SK-N-SH (cell line): Measurements from ENCODE around the gene SOX21. TPM values are rescaled to one million over a fixed set of nuclear protein-coding genes. Genes with fewer than 3 reads are reported as not detected.

ENCODE experiments used
- CTCF ChIA-PET: fragments of 300-600, 350-600 bp; formaldehyde crosslinking; extraction: SDS; loops from one replicate; lab custom pipeline; 2021; lab: Yijun Ruan, JAX
- POLR2A ChIA-PET: fragments of 350-600 bp; sonication (Branson Sonifier 250); formaldehyde crosslinking; extraction: SDS; loops from one replicate; lab custom pipeline; 2020; ENCODE audit warnings: antibody characterized with exemption, inconsistent platforms; lab: Yijun Ruan, JAX
- DNase-seq: peaks from one replicate; pipeline ENCODE4 v3.0.0; 2012
- H2AFZ ChIP-seq: fragments of 200-600 bp; sonication (generic); 2 replicates; pipeline ENCODE4 v1.8.1; 2016; ENCODE audit warnings: antibody characterized with exemption, mild to moderate bottlenecking, low read depth
- H3F3A ChIP-seq: fragments of 200-600 bp; sonication (generic); replicated peaks from 2 replicates; pipeline ENCODE3; 2016; ENCODE audit warnings: antibody characterized with exemption, mild to moderate bottlenecking; ENCODE audit not compliant: insufficient read depth
- H3K27ac ChIP-seq, 2 experiments: fragments of 200-500 bp in 1 of 2; fragments of 200-600 bp in 1 of 2; sonication (Bioruptor generic) in 1 of 2; sonication (generic), shearing (Covaris generic) in 1 of 2; 2 replicates each; pipeline versions ENCODE4 v1.5.1 to v1.6.1; 2014 to 2016; ENCODE audit warnings: low read depth in 2 of 2, inconsistent platforms in 1 of 2, low read length in 1 of 2, mild to moderate bottlenecking in 1 of 2, mixed read lengths in 1 of 2
- H3K27me3 ChIP-seq: fragments of 200-600 bp; sonication (generic), shearing (Covaris generic); 2 replicates; pipeline ENCODE4 v1.6.1; 2016; ENCODE audit warnings: mixed run types; ENCODE audit not compliant: insufficient read depth
- H3K36me3 ChIP-seq, 2 experiments: fragments of 200-500 bp in 1 of 2; fragments of 200-600 bp in 1 of 2; sonication (Bioruptor generic) in 1 of 2; sonication (generic) in 1 of 2; replicated peaks in 1 of 2; 2 replicates each; pipeline versions ENCODE3 to v1.5.1; 2014 to 2016; ENCODE audit warnings: low read length in 1 of 2, mild to moderate bottlenecking in 1 of 2; ENCODE audit not compliant: insufficient read depth in 2 of 2, control insufficient read depth in 1 of 2
- H3K4me1 ChIP-seq, 2 experiments: fragments of 200-500 bp in 1 of 2; fragments of 200-600 bp in 1 of 2; sonication (Bioruptor generic) in 1 of 2; sonication (generic), shearing (Covaris generic) in 1 of 2; 2 replicates each; pipeline versions ENCODE4 v1.5.1 to v1.6.1; 2014 to 2016; ENCODE audit warnings: low read depth in 1 of 2, low read length in 1 of 2, mixed run types in 1 of 2; ENCODE audit not compliant: insufficient read depth in 2 of 2, control insufficient read depth in 1 of 2
- H3K4me2 ChIP-seq: fragments of 200-600 bp; sonication (generic), shearing (Covaris generic); 2 replicates; pipeline ENCODE4 v1.6.1; 2017; ENCODE audit warnings: mixed run types
- H3K4me3 ChIP-seq, 2 experiments: fragments of 200-500 bp in 1 of 2; fragments of 200-600 bp in 1 of 2; sonication (Bioruptor generic) in 1 of 2; sonication (generic), shearing (Covaris generic) in 1 of 2; 2 replicates each; pipeline versions ENCODE4 v1.5.1 to v1.8.1; 2014 to 2016; ENCODE audit warnings: low read depth in 2 of 2, inconsistent platforms in 1 of 2, low read length in 1 of 2, mild to moderate bottlenecking in 1 of 2, mixed read lengths in 1 of 2, moderate library complexity in 1 of 2
- H3K79me2 ChIP-seq: fragments of 200-600 bp; sonication (generic); 2 replicates; pipeline ENCODE4 v1.8.1; 2017; ENCODE audit warnings: mild to moderate bottlenecking; ENCODE audit not compliant: insufficient read depth
- H3K9ac ChIP-seq: fragments of 200-600 bp; sonication (generic); 2 replicates; pipeline ENCODE4 v1.6.1; 2017; ENCODE audit warnings: mixed run types
- H3K9me2 ChIP-seq: fragments of 200-600 bp; sonication (generic); 2 replicates; pipeline ENCODE4 v1.6.1; 2017; ENCODE audit warnings: mixed run types
- H3K9me3 ChIP-seq: fragments of 200-600 bp; sonication (generic); 2 replicates; pipeline ENCODE4 v1.6.1; 2017; ENCODE audit warnings: mixed run types, mild to moderate bottlenecking, moderate library complexity
- H4K20me1 ChIP-seq: fragments of 200-600 bp; sonication (generic); 2 replicates; pipeline ENCODE4 v1.6.1; 2017; ENCODE audit warnings: mild to moderate bottlenecking, mixed run types; ENCODE audit not compliant: insufficient read depth
- CTCF ChIP-seq: fragments of 200-600 bp; sonication (generic); IDR thresholded peaks from 2 replicates; pipeline ENCODE4 v1.6.1; 2017; ENCODE audit warnings: antibody characterized with exemption, mild to moderate bottlenecking, moderate library complexity
- FOSL2 ChIP-seq: IDR thresholded peaks from 2 replicates; pipeline ENCODE4 v1.4.0; 2012; ENCODE audit warnings: low read depth, mild to moderate bottlenecking, moderate library complexity, borderline replicate concordance
- GATA2 ChIP-seq: sonication (generic); formaldehyde crosslinking; IDR thresholded peaks from 2 replicates; pipeline ENCODE4 v1.5.0; 2020; ENCODE audit warnings: mild to moderate bottlenecking, missing genetic modification reagents
- JUND ChIP-seq: IDR thresholded peaks from 2 replicates; pipeline ENCODE4 v1.4.0; 2012
- MAX ChIP-seq: IDR thresholded peaks from 2 replicates; pipeline ENCODE4 v1.4.0; 2012; ENCODE audit warnings: low read depth
- MEF2A ChIP-seq: IDR thresholded peaks from 2 replicates; pipeline ENCODE4 v1.4.0; 2012; ENCODE audit warnings: low read depth, borderline replicate concordance
- NFIC ChIP-seq: IDR thresholded peaks from 2 replicates; pipeline ENCODE4 v1.4.0; 2012; ENCODE audit warnings: borderline replicate concordance
- NRF1 ChIP-seq: IDR thresholded peaks from 2 replicates; pipeline ENCODE4 v1.6.1; 2012; ENCODE audit warnings: low read depth, mild to moderate bottlenecking, low read length
- POLR2AphosphoS5 ChIP-seq: IDR thresholded peaks from 2 replicates; pipeline ENCODE4 v1.6.1; 2012; ENCODE audit warnings: low read depth, low read length
- RAD21 ChIP-seq: IDR thresholded peaks from 2 replicates; pipeline ENCODE4 v1.6.1; 2012; ENCODE audit warnings: mild to moderate bottlenecking, low read length
- RCOR1 ChIP-seq: fragments of 150-350 bp; IDR thresholded peaks from 2 replicates; pipeline ENCODE4 v1.6.1; 2017; ENCODE audit warnings: antibody characterized with exemption, low read length
- REST ChIP-seq: IDR thresholded peaks from 2 replicates; pipeline ENCODE4 v1.6.1; 2012; ENCODE audit warnings: mild to moderate bottlenecking, low read depth, low read length, moderate library complexity
- RFX5 ChIP-seq: IDR thresholded peaks from 2 replicates; pipeline ENCODE4 v1.6.1; 2012; ENCODE audit warnings: mild to moderate bottlenecking, improper control_type of control experiment, low read length
- RXRA ChIP-seq: IDR thresholded peaks from 2 replicates; pipeline ENCODE4 v1.4.0; 2012; ENCODE audit warnings: low read depth, mild to moderate bottlenecking, borderline replicate concordance
- SMC3 ChIP-seq: IDR thresholded peaks from 2 replicates; pipeline ENCODE4 v1.6.1; 2012; ENCODE audit warnings: low read depth, low read length, improper control_type of control experiment
- TAF1 ChIP-seq: IDR thresholded peaks from 2 replicates; pipeline ENCODE4 v1.6.1; 2012; ENCODE audit warnings: low read depth, mild to moderate bottlenecking, low read length, moderate library complexity, borderline replicate concordance
- TCF12 ChIP-seq: IDR thresholded peaks from 2 replicates; pipeline ENCODE4 v1.4.0; 2012
- TEAD4 ChIP-seq: IDR thresholded peaks from 2 replicates; pipeline ENCODE4 v1.4.0; 2012; ENCODE audit warnings: mild to moderate bottlenecking, borderline replicate concordance; ENCODE audit not compliant: insufficient read depth
- WGBS: methylation state at CpG from one replicate; pipeline ENCODE4 v1.1.6; 2017; ENCODE audit warnings: low lambda C conversion rate; 5-methylcytosine and 5-hydroxymethylcytosine counted together
- polyA plus RNA-seq, 3 experiments: library from polyadenylated mRNA; depleted of rRNA; stranded (reverse); fragments of >200 nt; gene quantifications; 2 replicates each; pipeline ENCODE4 v1.2.3, GENCODE V29; 2012

The SOX21 gene
- polyA plus RNA-seq, 1 of the 3 experiments (the other 2 are of a cell fraction) = not detected

- H3K27me3 ChIP-seq = no peaks in the 10 kb centered on the region
- H3K9ac ChIP-seq = no peak overlapping the region
- ChIA-PET CTCF (interaction anchor here (0.7 kb wide), 1 partner anchor 25 kb away, joined by 4 read pairs; no protein-coding TSS in a partner anchor), POLR2A (no interaction called here)
- no peaks in the 10 kb centered on the region for H3F3A ChIP-seq
- DNase-seq = no peak
- H3K79me2 ChIP-seq = no peaks in the 10 kb centered on the region
- H3K4me1 ChIP-seq = no peaks in the 10 kb centered on the region
- TF ChIP-seq RFX5 = no peak
- no peak for TF ChIP-seq MEF2A
- H4K20me1 ChIP-seq = no peaks in the 10 kb centered on the region
- 15% methylated on average over 5 of the region's 5 CpGs for WGBS
- H3K9me3 ChIP-seq = no peaks in the 10 kb centered on the region
- H2AFZ ChIP-seq = no peak overlapping the region
- no peak overlapping the region for H3K4me2 ChIP-seq
- H3K9me2 ChIP-seq = no peaks in the 10 kb centered on the region
- H3K4me3 ChIP-seq = no peak overlapping the region
- no peak overlapping the region for H3K27ac ChIP-seq
- H3K36me3 ChIP-seq = no peaks in the 10 kb centered on the region
Observed at GRCh38 chr13:94758436-94758960, 46.2 kb upstream of the SOX21 start.

- Histone ChIP-seq H2AFZ (no peak overlapping the region), H4K20me1 (no peaks in the 10 kb centered on the region), H3K36me3 (no peaks in the 10 kb centered on the region), H3F3A (no peaks in the 10 kb centered on the region), H3K4me2 (no peak overlapping the region), H3K9ac (no peak overlapping the region), H3K27me3 (no peaks in the 10 kb centered on the region), H3K4me3 (no peak overlapping the region), H3K79me2 (no peaks in the 10 kb centered on the region), H3K27ac (no peak overlapping the region), H3K4me1 (no peaks in the 10 kb centered on the region), H3K9me2 (no peaks in the 10 kb centered on the region), H3K9me3 (no peaks in the 10 kb centered on the region)
- POLR2A ChIA-PET = no interaction called here
- TF ChIP-seq SMC3 = no peak
- TF ChIP-seq TCF12 = no peak
- no peak for TF ChIP-seq POLR2AphosphoS5
- TF ChIP-seq RCOR1 = no peak
- no peak for TF ChIP-seq MAX
- no peak for TF ChIP-seq NFIC
- no peak for TF ChIP-seq RFX5
- TF ChIP-seq FOSL2 = no peak
- no peak for TF ChIP-seq CTCF
- TF ChIP-seq NRF1 = no peak
- TF ChIP-seq RAD21 = no peak
- WGBS = 26% methylated on average over 1 of the region's 1 CpG
- DNase-seq = no peak
- CTCF ChIA-PET = no interaction called here
Observed at GRCh38 chr13:94753327-94753726, 41.0 kb upstream of the SOX21 start.

- Histone ChIP-seq H3K9me3 (no peaks in the 10 kb centered on the region), H3K4me2 (no peak overlapping the region), H3K27me3 (peaks cover 2% of the 10 kb centered on the region; the same call in 1 of the 2 replicates), H3K4me1 (no peaks in the 10 kb centered on the region), H2AFZ (no peak overlapping the region), H4K20me1 (no peaks in the 10 kb centered on the region), H3K4me3 (no peak overlapping the region), H3K36me3 (no peaks in the 10 kb centered on the region), H3F3A (no peaks in the 10 kb centered on the region), H3K27ac (no peak overlapping the region), H3K79me2 (no peaks in the 10 kb centered on the region), H3K9ac (no peak overlapping the region), H3K9me2 (no peaks in the 10 kb centered on the region)
- CTCF ChIA-PET = no interaction called here
- 33% methylated on average over 1 of the region's 1 CpG for WGBS
- POLR2A ChIA-PET = no interaction called here
- no peak for DNase-seq
- TF ChIP-seq GATA2 (no peak), REST (no peak), TAF1 (no peak), RFX5 (no peak), TEAD4 (no peak), RXRA (no peak), FOSL2 (no peak), JUND (no peak)
Observed at GRCh38 chr13:94749162-94749561, 36.8 kb upstream of the SOX21 start.
